K562 (cell line): ENCODE data around the gene DCPS. TPM values are rescaled to one million over a fixed set of nuclear protein-coding genes. Genes with fewer than 3 reads are reported as not detected.

ENCODE experiments used
- AFF4 ChIP-seq: sonication (generic); formaldehyde crosslinking; IDR thresholded peaks from 2 replicates; pipeline ENCODE4 v1.8.0; 2023; ENCODE audit warnings: mild to moderate bottlenecking, missing genetic modification reagents
- ARID1B ChIP-seq: fragments of 450-650 bp; IDR thresholded peaks from 2 replicates; pipeline ENCODE4 v1.6.1; 2016; ENCODE audit warnings: antibody characterized with exemption, mild to moderate bottlenecking, inconsistent platforms
- ARNT ChIP-seq, 2 experiments: fragments of 450-650 bp; IDR thresholded peaks; 2 replicates each; pipeline ENCODE4 v1.6.1; 2016; ENCODE audit warnings: mild to moderate bottlenecking in 1 of 2
- CBFB ChIP-seq: sonication (generic); formaldehyde crosslinking; IDR thresholded peaks from 2 replicates; pipeline ENCODE4 v1.4.0; 2020; ENCODE audit warnings: mild to moderate bottlenecking, missing genetic modification reagents
- CHD4 ChIP-seq: fragments of 200-600 bp; sonication (generic); IDR thresholded peaks from 3 replicates; pipeline ENCODE4 v1.6.1; 2012; ENCODE audit warnings: low read depth, mild to moderate bottlenecking, mixed read lengths, low read length, inconsistent platforms; ENCODE audit not compliant: insufficient read depth, insufficient replicate concordance, poor library complexity, severe bottlenecking
- CREBBP ChIP-seq: IDR thresholded peaks from one replicate; pipeline ENCODE4 v1.6.1; 2012; ENCODE audit warnings: low read depth, mild to moderate bottlenecking, control low read depth, inconsistent platforms, low read length
- DLX4 ChIP-seq: fragments of 250-450 bp; sonication (Bioruptor Pico); IDR thresholded peaks from 2 replicates; pipeline ENCODE4 v1.6.1; 2021; ENCODE audit warnings: mild to moderate bottlenecking
- E2F5 ChIP-seq: sonication (generic); formaldehyde crosslinking; IDR thresholded peaks from 2 replicates; pipeline ENCODE4 v1.8.0; 2022; ENCODE audit warnings: mild to moderate bottlenecking, missing genetic modification reagents
- FOXJ3 ChIP-seq: sonication (generic); formaldehyde crosslinking; IDR thresholded peaks from 2 replicates; pipeline ENCODE4 v1.4.0; 2020; ENCODE audit warnings: mild to moderate bottlenecking, missing genetic modification reagents
- HDGF ChIP-seq: fragments of 450-650 bp; IDR thresholded peaks from 2 replicates; pipeline ENCODE4 v1.6.1; 2016
- HNRNPH1 ChIP-seq: fragments of 200-400 bp; formaldehyde crosslinking; optimal IDR thresholded peaks from 2 replicates; pipeline ENCODE3; 2017; ENCODE audit warnings: low read depth, mild to moderate bottlenecking, low read length, moderate library complexity
- KDM1A ChIP-seq, 2 experiments: fragments of 450-650 bp; IDR thresholded peaks; 2 replicates each; pipeline ENCODE4 v1.6.1; 2016; ENCODE audit warnings: mild to moderate bottlenecking in 2 of 2
- LCOR ChIP-seq: sonication (generic); formaldehyde crosslinking; IDR thresholded peaks from 2 replicates; pipeline ENCODE4 v1.8.0; 2022; ENCODE audit warnings: mild to moderate bottlenecking, missing genetic modification reagents
- MAFK ChIP-seq: IDR thresholded peaks from 2 replicates; pipeline ENCODE4 v1.6.1; 2011; ENCODE audit warnings: low read length, improper control_type of control experiment
- NFE2L1 ChIP-seq: fragments of 450-650 bp; IDR thresholded peaks from 2 replicates; pipeline ENCODE4 v1.6.1; 2016; ENCODE audit warnings: missing genetic modification characterization, low read depth, mild to moderate bottlenecking, missing compliant biosample characterization, moderate library complexity, borderline replicate concordance
- NR4A1 ChIP-seq, 2 experiments: fragments of 250-450 bp in 1 of 2; fragments of 450-650 bp in 1 of 2; sonication (Bioruptor Pico) in 1 of 2; IDR thresholded peaks; 2 replicates each; pipeline versions ENCODE4 v1.4.0 to v1.6.1; 2016 to 2020; ENCODE audit warnings: mild to moderate bottlenecking in 2 of 2, missing compliant biosample characterization in 1 of 2, missing genetic modification characterization in 1 of 2, moderate library complexity in 1 of 2
- PRMT5 ChIP-seq: sonication (generic); formaldehyde crosslinking; IDR thresholded peaks from 2 replicates; pipeline ENCODE4 v1.5.0; 2020; ENCODE audit warnings: missing genetic modification reagents
- RAD51 ChIP-seq: fragments of 450-650 bp; IDR thresholded peaks from 2 replicates; pipeline ENCODE4 v1.7.1; 2016; ENCODE audit warnings: low read depth, mild to moderate bottlenecking, borderline replicate concordance
- SIRT6 ChIP-seq: IDR thresholded peaks from one replicate; pipeline ENCODE4 v1.6.1; 2012; ENCODE audit warnings: low read depth, mild to moderate bottlenecking, control low read depth, inconsistent platforms, low read length, moderate library complexity
- SMARCC2 ChIP-seq: fragments of 450-650 bp; IDR thresholded peaks from 2 replicates; pipeline ENCODE4 v1.6.1; 2017; ENCODE audit warnings: antibody characterized with exemption, moderate library complexity, mild to moderate bottlenecking, low read depth
- ZFP1 ChIP-seq: fragments of 450-650 bp; formaldehyde crosslinking; IDR thresholded peaks from 2 replicates; pipeline ENCODE4 v1.4.0; 2020; ENCODE audit warnings: mild to moderate bottlenecking, mixed read lengths
- ZNF232 ChIP-seq: sonication (generic); formaldehyde crosslinking; IDR thresholded peaks from 2 replicates; pipeline ENCODE4 v1.8.0; 2022; ENCODE audit warnings: mild to moderate bottlenecking, missing genetic modification reagents
- ZNF408 ChIP-seq: fragments of 250-450 bp; sonication (Bioruptor Pico); IDR thresholded peaks from 2 replicates; pipeline ENCODE4 v1.4.0; 2020; ENCODE audit warnings: low read depth, mild to moderate bottlenecking, moderate library complexity
- polyA plus RNA-seq, 8 experiments: library from polyadenylated mRNA; depleted of rRNA in 4 of 8; stranded (reverse) in 5 of 8; unstranded in 3 of 8; fragments of >200 nt; fragmentation: Nextera tagmentation in 2 of 8; fragmentation: Illumina TruSeq in 1 of 8; extraction: Ambion mirVana in 2 of 8; extraction: Trizol in 1 of 8; gene quantifications; 2 replicates each; pipeline versions ENCODE4 v1.2.1 to v1.2.3, GENCODE V29; 2011 to 2014; ENCODE audit warnings: inconsistent platforms in 1 of 8, missing spikeins in 1 of 8
- total RNA-seq, 7 experiments: library from RNA; depleted of rRNA in 6 of 7; stranded (reverse); fragments of >200 nt in 6 of 7; fragmentation: Illumina TruSeq in 2 of 7; extraction: Trizol in 2 of 7; gene quantifications; 2 replicates each; pipeline versions ENCODE4 v1.2.1 to v1.2.3, GENCODE V29; 2011 to 2021; ENCODE audit warnings: low replicate concordance in 1 of 7

The DCPS gene
- total and polyA plus RNA-seq, 9 of the 15 experiments (the other 6 are each of a cell fraction or from before 2014, with no cell fraction given) = 8.7 to 38.1 (median 17.9) TPM

- TF ChIP-seq AFF4 (CRISPR knock-in tag) = no peak
- no peak for TF ChIP-seq DLX4 (CRISPR knock-in tag)
- TF ChIP-seq KDM1A (IDR thresholded peaks at IDR 0.05) = no peak
- TF ChIP-seq SIRT6 = no peak
- TF ChIP-seq HDGF = no peak
- TF ChIP-seq ARID1B = no peak
- no peak for TF ChIP-seq PRMT5 (CRISPR knock-in tag)
- TF ChIP-seq LCOR = 0 out of 2 replicates have a peak, but pooled peaks have one; percentile 16
- 0 out of 2 replicates have a peak, but pooled peaks have one; percentile 42 for TF ChIP-seq ZNF232 (CRISPR knock-in tag)
- TF ChIP-seq HNRNPH1 = no peak
- no peak for TF ChIP-seq NR4A1 (CRISPR knock-in tag; IDR thresholded peaks at IDR 0.05)
- no peak for TF ChIP-seq NR4A1 (tag; IDR thresholded peaks at IDR 0.05)
- TF ChIP-seq FOXJ3 (CRISPR knock-in tag) = no peak
- no peak for TF ChIP-seq ZNF408 (CRISPR knock-in tag)
- TF ChIP-seq CBFB (CRISPR knock-in tag) = peak; percentile 31; the same call in 1 of the 2 replicates
- no peak for TF ChIP-seq MAFK
- TF ChIP-seq CHD4 = no peak
- TF ChIP-seq NFE2L1 (tag) = no peak
- no peak for TF ChIP-seq ARNT (IDR thresholded peaks at IDR 0.05)
- no peak for TF ChIP-seq ZFP1 (CRISPR knock-in tag)
- TF ChIP-seq E2F5 (CRISPR knock-in tag) = 0 out of 2 replicates have a peak, but pooled peaks have one; percentile 35
- TF ChIP-seq SMARCC2 = no peak
- TF ChIP-seq CREBBP = no peak
- no peak for TF ChIP-seq RAD51
- TF ChIP-seq, all 486 proteins: peak for 22
Measured at GRCh38 chr11:126354631-126355323, 50.9 kb downstream of the DCPS start (continued).
